PC-9 (cell line): ENCODE measurements around the gene ABCB9.

Experiments used
- CTCF ChIP-seq: fragments of 200-600 bp; sonication (generic); conservative IDR thresholded peaks from 2 replicates; pipeline ENCODE4 v1.6.1; 2017; ENCODE audit warnings: mixed run types, antibody characterized with exemption, mild to moderate bottlenecking, moderate library complexity
- EZH2 ChIP-seq: fragments of 200-600 bp; sonication (generic); IDR thresholded peaks from 2 replicates; pipeline ENCODE4 v1.8.0; 2017; ENCODE audit warnings: antibody characterized with exemption, low read depth

- no peak for TF ChIP-seq CTCF
- no peak for TF ChIP-seq EZH2
Measured at GRCh38 chr12:123003257-123003656, 37.0 kb upstream of the ABCB9 start.
